Keratinocyte (primary cell): ENCODE data around the gene ATP13A1.

ENCODE experiments used
- CTCF ChIP-seq, 3 experiments: IDR thresholded peaks in 1 of 3; conservative IDR thresholded peaks in 1 of 3; optimal IDR thresholded peaks in 1 of 3; 2 replicates in 2 of 3; 3 replicates in 1 of 3; pipeline versions ENCODE3 to v1.5.1; 2011; ENCODE audit warnings: low read length in 3 of 3, mild to moderate bottlenecking in 3 of 3, moderate library complexity in 2 of 3, control low read depth in 1 of 3, inconsistent platforms in 1 of 3; ENCODE audit not compliant: insufficient read depth in 2 of 3; ENCODE audit errors: extremely low read depth in 1 of 3
- EZH2 ChIP-seq: IDR thresholded peaks from one replicate; pipeline ENCODE4 v1.6.1; 2012; ENCODE audit warnings: inconsistent platforms, mild to moderate bottlenecking, low read length, moderate library complexity

GRCh38 chr19:19619849-19620210 is 43.6 kb downstream of the ATP13A1 start:
- TF ChIP-seq CTCF (optimal IDR thresholded peaks at IDR 0.05 in 1 of 3, IDR thresholded peaks at IDR 0.05 in 1 of 3, conservative IDR thresholded peaks at IDR 0.05 in 1 of 3; ENCODE audit: extremely low read depth in 1 of 3, insufficient read depth in 2 of 3, low read length in 3 of 3) (no peak), EZH2 (no peak)
